ENCODE measurements around the gene PLSCR4. TPM values are rescaled to one million over a fixed set of nuclear protein-coding genes. Genes with fewer than 3 reads are reported as not detected.
"Not testable (repeated sequence)": the region's sequence is repeated elsewhere in the genome, so short reads cannot be mapped to it uniquely, and the experiment has no call there.

Gene PLSCR4
- total RNA-seq, 2 experiments from 2014 or later = not detected

DNA sequence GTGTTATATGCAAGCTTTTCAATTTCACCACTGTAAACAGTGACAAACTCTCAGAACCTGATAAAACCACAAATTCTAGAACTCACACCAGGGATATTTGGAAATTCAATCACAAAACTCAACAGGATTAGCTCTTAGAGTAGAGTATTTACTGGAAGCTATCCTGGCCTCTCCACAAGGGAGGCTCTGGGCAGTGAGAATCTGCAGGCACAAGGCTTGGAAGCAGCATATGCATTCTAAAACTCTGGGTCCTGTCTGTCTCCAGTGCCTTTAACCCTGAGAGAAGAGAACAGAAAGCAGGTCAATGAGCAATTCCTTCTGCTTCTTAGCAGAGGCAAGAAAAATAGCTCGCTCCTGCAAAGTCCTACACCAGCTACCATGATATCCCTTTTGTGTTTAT is 23.4 kb downstream of the PLSCR4 start:
- H3K9me3 ChIP-seq (ENCODE audit: control insufficient read depth in 1 of 2, insufficient read depth in 1 of 2, low read length in 2 of 2) = no peaks in the 10 kb centered on the region
- ChIA-PET CTCF (no interaction called here), POLR2A (no interaction called here)
- H3K27ac ChIP-seq (ENCODE audit: low read depth in 1 of 2, low read length in 2 of 2) = no peak overlapping the region
- Mint-ChIP-seq H3K36me3 (ENCODE audit: low read depth) (no peaks in the 10 kb centered on the region), H3K4me1 (ENCODE audit: low read depth) (no peaks in the 10 kb centered on the region), H3K27ac (no peak overlapping the region), H3K9me3 (no peaks in the 10 kb centered on the region), H3K27me3 (no peaks in the 10 kb centered on the region), H3K4me3 (no peak overlapping the region)
- TF ChIP-seq CTCF (IDR thresholded peaks at IDR 0.05) = no peak
- DNase-seq (no peak), ATAC-seq (ENCODE audit: poor library complexity) (no peak)
- H3K4me3 ChIP-seq (ENCODE audit: low read length) = no peak overlapping the region
- intact Hi-C loops (cut with DNase I, micrococcal nuclease) = no loop called here
- no peaks in the 10 kb centered on the region for H3K4me1 ChIP-seq (ENCODE audit: insufficient read depth, low read length)
- no peaks in the 10 kb centered on the region for H3K27me3 ChIP-seq (ENCODE audit: control insufficient read depth in 1 of 2, insufficient read depth in 2 of 2, low read length in 2 of 2)
- H3K36me3 ChIP-seq (ENCODE audit: insufficient read depth, low read length) = no peaks in the 10 kb centered on the region

DNA sequence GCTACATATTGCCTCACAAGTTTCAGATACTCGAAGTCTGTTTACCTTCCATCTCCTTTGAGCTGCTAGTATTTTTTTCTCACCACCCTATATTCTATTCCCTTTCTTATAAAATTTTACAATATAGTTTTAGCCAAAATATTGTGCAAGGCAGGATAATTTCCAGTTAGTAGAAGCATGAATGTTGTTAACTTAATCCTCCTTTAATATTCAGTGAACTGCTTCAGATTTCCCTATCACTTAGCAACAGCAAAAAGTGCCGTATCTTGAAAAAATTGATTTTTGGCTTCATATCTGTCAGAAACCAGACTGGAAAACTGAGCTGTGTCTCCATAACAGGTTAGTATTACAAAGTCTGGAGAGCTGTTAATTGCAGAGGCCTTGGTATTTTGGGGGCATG is 24.0 kb downstream of the PLSCR4 start:
- CTCF ChIA-PET = no interaction called here

GRCh38 chr3:146225458-146225857 is 25.4 kb downstream of the PLSCR4 start:
- POLR2A ChIA-PET; H3K27me3 ChIP-seq (ENCODE audit: control insufficient read depth in 1 of 2, insufficient read depth in 2 of 2, low read length in 2 of 2); DNase-seq; ATAC-seq (ENCODE audit: poor library complexity); H3K36me3 Mint-ChIP-seq (ENCODE audit: low read depth); H3K9me3 Mint-ChIP-seq; H3K27ac Mint-ChIP-seq; H3K9me3 ChIP-seq (ENCODE audit: control insufficient read depth in 1 of 2, insufficient read depth in 1 of 2, low read length in 2 of 2); H3K4me1 ChIP-seq (ENCODE audit: insufficient read depth, low read length); H3K4me3 Mint-ChIP-seq; H3K4me3 ChIP-seq (ENCODE audit: low read length); H3K27me3 Mint-ChIP-seq; H3K4me1 Mint-ChIP-seq (ENCODE audit: low read depth); H3K27ac ChIP-seq (ENCODE audit: low read depth in 1 of 2, low read length in 2 of 2); intact Hi-C loops (cut with DNase I, micrococcal nuclease); H3K36me3 ChIP-seq (ENCODE audit: insufficient read depth, low read length): not testable (repeated sequence)
- CTCF ChIA-PET = interaction anchor here (0.6 kb wide), 1 partner anchor 111 kb away, joined by 4 read pairs; no protein-coding TSS in a partner anchor

More for the DNA sequence above, 24.0 kb downstream of the PLSCR4 start:
- Histone ChIP-seq H3K27ac (ENCODE audit: low read depth in 1 of 2, low read length in 2 of 2) (no peak overlapping the region), H3K4me1 (ENCODE audit: insufficient read depth, low read length) (no peaks in the 10 kb centered on the region), H3K4me3 (ENCODE audit: low read length) (no peak overlapping the region), H3K9me3 (ENCODE audit: control insufficient read depth in 1 of 2, insufficient read depth in 1 of 2, low read length in 2 of 2) (no peaks in the 10 kb centered on the region), H3K36me3 (ENCODE audit: insufficient read depth, low read length) (no peaks in the 10 kb centered on the region), H3K27me3 (ENCODE audit: control insufficient read depth in 1 of 2, insufficient read depth in 2 of 2, low read length in 2 of 2) (no peaks in the 10 kb centered on the region)
- Mint-ChIP-seq H3K27ac (no peak overlapping the region), H3K4me1 (ENCODE audit: low read depth) (no peaks in the 10 kb centered on the region), H3K36me3 (ENCODE audit: low read depth) (no peaks in the 10 kb centered on the region), H3K9me3 (no peaks in the 10 kb centered on the region), H3K4me3 (no peak overlapping the region), H3K27me3 (no peaks in the 10 kb centered on the region)
- no peak for DNase-seq
- no peak for TF ChIP-seq CTCF (IDR thresholded peaks at IDR 0.05)
- no peak for ATAC-seq (ENCODE audit: poor library complexity)
- intact Hi-C loops (cut with DNase I, micrococcal nuclease) = no loop called here
- POLR2A ChIA-PET = no interaction called here

Data from CD4-positive, alpha-beta T cell (primary cell).